GM12892 (cell line): ENCODE data around the gene LRP2BP.

Source experiments
- DNase-seq: peaks from one replicate; pipeline ENCODE4 v3.0.0; 2011; ENCODE audit not compliant: insufficient read length
- FAIRE-seq: peaks from 2 replicates; lab custom pipeline; 2011; peaks lifted over from hg19 to GRCh38; lab: Jason Lieb, UNC
- POLR2A ChIP-seq: IDR thresholded peaks from 2 replicates; pipeline ENCODE4 v1.6.1; 2011; ENCODE audit warnings: low read depth, low read length, control low read depth
- POLR2AphosphoS5 ChIP-seq: IDR thresholded peaks from 2 replicates; pipeline ENCODE4 v1.6.1; 2011; ENCODE audit warnings: low read depth, low read length, control low read depth
- TAF1 ChIP-seq: IDR thresholded peaks from 2 replicates; pipeline ENCODE4 v1.6.1; 2011; ENCODE audit warnings: low read depth, mild to moderate bottlenecking, control low read depth, low read length, borderline replicate concordance

LRP2BP gene

DNA sequence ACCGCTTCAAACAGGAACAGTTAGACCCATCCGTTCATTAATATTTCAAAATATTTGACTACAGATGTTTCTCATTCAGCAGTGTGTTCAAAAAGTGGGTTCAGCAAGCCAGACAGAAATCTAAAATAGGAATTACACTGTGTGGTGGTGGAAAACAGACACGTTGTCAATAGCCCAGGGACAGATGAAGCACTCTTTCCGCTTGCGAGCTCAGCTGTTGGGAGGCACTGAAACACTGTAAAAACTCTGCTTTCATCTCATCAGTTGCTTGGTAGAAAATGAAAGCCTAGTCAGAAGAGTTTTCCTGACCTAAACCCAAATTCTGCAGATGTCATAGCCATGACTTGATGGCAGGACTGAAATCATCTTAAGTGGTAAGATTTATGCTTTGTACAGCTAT, 38.5 kb downstream of the LRP2BP start:
- FAIRE-seq (no peak), DNase-seq (no peak)
- TF ChIP-seq POLR2A: no peak
- no peak for TF ChIP-seq POLR2AphosphoS5
- TF ChIP-seq TAF1: no peak

- TF ChIP-seq TAF1 (no peak), POLR2A (no peak), POLR2AphosphoS5 (no peak)
- DNase-seq (no peak), FAIRE-seq (no peak)
These were observed 43.0 kb downstream of the LRP2BP start for GRCh38 chr4:185352741-185353140.

- DNase-seq: no peak
- no peak for FAIRE-seq
- TF ChIP-seq POLR2AphosphoS5: no peak
- TF ChIP-seq POLR2A: no peak
- TF ChIP-seq TAF1: no peak
These were observed 43.5 kb downstream of the LRP2BP start for GRCh38 chr4:185352202-185352601.

- TF ChIP-seq POLR2AphosphoS5 (no peak), POLR2A (0 out of 2 replicates have a peak, but pooled peaks have one; percentile 13)
- DNase-seq (no peak), FAIRE-seq (no peak)
These were observed 44.0 kb downstream of the LRP2BP start for GRCh38 chr4:185351691-185352090.

DNA sequence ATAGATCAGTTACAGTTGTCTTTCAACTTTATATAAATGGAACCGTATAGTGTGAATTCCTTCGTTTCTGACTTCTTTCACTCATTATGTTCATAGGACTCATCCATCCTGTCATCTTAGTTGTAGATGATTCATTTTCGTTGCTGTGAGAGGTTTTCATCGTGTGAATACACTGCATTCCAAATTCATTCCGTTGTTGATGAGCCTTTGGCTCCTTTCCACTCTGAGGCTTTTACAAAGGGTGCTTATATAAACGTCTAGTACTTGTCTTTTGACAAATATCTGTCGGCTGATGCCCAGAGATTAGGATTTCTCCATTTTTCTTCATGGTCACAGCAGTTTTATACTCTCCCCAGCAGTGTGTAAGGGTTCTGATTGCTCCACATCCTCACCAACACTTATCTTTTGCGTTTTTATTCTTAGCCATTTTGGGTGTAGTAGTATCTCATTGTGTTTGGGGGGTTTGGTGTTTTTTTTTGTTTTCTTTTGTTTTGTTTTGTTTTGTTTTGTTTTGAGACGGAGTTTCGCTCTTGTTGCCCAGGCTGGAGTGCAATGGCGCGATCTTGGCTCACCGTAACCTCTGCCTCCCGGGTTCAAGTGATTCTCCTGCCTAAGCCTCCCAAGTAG, 48.6 kb downstream of the LRP2BP start:
- no peak for DNase-seq
- TF ChIP-seq TAF1: no peak
- no peak for TF ChIP-seq POLR2A
- TF ChIP-seq POLR2AphosphoS5: no peak
- peak; percentile 42 for FAIRE-seq

DNA sequence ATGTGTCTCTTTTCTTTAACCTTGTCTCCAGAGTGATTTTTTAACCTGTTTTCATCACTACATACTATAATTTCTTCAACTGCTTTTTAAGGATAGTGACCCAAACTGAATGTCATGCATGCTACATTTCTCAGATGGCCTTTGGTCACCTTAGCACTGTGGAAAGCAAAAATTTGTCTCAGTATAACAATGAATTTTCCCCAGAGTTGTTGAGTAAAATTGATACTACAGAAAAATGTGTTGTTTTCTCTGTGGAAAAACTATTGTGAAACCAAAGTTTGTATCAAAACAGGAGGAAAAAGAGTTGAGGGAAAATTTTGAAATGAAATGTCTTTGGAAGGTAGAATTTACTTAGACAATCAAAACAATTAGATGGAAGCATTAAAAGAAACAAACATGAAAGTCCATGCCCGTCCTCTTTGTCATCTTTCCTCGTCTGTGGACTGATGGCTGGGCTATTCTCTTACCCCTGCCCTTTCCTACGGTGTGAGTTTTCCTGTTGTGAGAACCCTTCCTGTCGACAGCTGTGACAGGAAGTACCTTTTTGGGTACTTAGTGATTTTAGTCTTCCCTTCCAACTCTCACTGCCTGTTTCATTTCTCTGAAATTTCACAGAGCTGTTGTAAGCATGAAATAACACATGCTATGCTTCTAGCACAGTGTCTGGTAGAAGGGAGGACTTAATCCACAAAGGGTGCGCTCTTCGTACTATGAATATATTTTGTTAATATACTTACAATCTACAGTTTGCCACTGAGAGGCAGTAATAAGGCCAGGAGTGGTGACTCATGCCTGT, 50.8 kb downstream of the LRP2BP start:
- no peak for TF ChIP-seq POLR2AphosphoS5
- TF ChIP-seq TAF1: no peak
- no peak for TF ChIP-seq POLR2A
- no peak for DNase-seq
- FAIRE-seq: peak; percentile 94

- TF ChIP-seq TAF1: no peak
- TF ChIP-seq POLR2A: no peak
- TF ChIP-seq POLR2AphosphoS5: peak; percentile 14; the same call in 1 of the 2 replicates
- DNase-seq (no peak), FAIRE-seq (peak; percentile 61)
These were observed 51.8 kb downstream of the LRP2BP start for GRCh38 chr4:185343726-185344581.

GRCh38 chr4:185341841-185342240, 53.9 kb downstream of the LRP2BP start:
- peak; percentile 53 for FAIRE-seq
- no peak for DNase-seq
- TF ChIP-seq POLR2A: no peak
- TF ChIP-seq TAF1: no peak
- no peak for TF ChIP-seq POLR2AphosphoS5

- TF ChIP-seq POLR2A (no peak), POLR2AphosphoS5 (no peak)
- FAIRE-seq (no peak), DNase-seq (no peak)
These were observed 54.3 kb downstream of the LRP2BP start for GRCh38 chr4:185341377-185341776.

DNA sequence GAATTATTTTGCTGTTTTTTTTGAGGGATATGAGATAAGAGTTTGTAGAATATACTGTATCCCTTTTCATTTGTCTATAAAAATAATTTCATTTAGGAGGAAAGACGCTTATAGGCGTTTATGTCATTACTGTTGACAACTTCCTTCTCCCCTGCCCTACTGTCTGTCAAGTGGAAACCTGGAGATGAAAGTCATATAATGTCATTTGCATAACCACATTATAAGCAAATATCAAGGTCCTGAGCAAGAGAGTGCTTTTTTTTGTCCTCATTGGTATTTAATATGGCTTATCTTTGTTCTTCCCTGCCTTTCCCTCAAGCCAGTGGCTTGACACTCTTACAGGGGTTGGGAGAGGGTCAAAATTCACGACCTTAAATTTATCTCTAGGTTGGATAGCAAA, 55.8 kb downstream of the LRP2BP start:
- TF ChIP-seq TAF1: no peak
- no peak for TF ChIP-seq POLR2A
- TF ChIP-seq POLR2AphosphoS5: no peak
- FAIRE-seq (no peak), DNase-seq (no peak)

DNA sequence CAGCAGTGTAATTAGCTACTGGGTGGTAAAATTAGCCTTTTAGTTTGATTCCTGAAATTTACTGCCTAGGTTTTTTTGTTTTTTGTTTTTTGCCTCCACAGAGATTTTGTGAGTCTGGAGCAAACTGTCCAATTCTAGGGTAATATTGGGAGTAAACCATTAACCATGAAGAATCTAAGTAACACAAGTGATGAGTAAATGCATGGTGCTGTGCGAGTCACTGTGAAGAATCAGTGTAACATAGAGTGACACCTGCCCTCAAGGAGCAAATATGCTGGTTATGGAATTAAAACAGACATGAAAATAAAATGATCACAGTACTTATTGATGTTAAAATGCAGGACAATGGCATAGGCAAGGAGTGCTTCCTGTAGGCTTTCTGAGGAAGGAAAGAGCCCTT, 60.1 kb downstream of the LRP2BP start:
- peak; percentile 61 for FAIRE-seq
- DNase-seq: no peak
- TF ChIP-seq POLR2AphosphoS5 (no peak), POLR2A (no peak), TAF1 (no peak)

DNA sequence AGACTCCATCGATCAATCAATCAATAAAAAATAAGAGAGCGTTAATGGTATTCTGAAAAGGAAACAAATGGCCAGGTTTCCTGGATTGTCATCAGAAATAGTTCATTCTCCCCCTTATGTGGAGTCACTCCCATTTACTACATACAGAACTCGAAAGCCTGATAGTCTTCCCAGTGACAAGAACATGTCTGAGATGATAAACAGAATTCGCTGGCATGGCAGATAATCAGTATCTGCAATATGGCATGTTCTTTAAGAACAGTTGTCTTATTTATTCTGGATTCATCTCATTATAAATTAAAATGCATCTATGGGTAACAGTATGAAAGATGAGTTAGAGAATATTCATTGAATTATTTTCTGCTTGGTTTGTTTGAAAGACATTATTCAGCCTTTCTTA, 61.4 kb downstream of the LRP2BP start:
- TF ChIP-seq POLR2A: no peak
- TF ChIP-seq TAF1: no peak
- TF ChIP-seq POLR2AphosphoS5: no peak
- FAIRE-seq: no peak
- no peak for DNase-seq
